ENCODE results near the gene ASPDH.
"Not testable (repeated sequence)": the region's sequence is repeated elsewhere in the genome, so short reads cannot be mapped to it uniquely, and the experiment has no call there.

The ASPDH gene

DNA sequence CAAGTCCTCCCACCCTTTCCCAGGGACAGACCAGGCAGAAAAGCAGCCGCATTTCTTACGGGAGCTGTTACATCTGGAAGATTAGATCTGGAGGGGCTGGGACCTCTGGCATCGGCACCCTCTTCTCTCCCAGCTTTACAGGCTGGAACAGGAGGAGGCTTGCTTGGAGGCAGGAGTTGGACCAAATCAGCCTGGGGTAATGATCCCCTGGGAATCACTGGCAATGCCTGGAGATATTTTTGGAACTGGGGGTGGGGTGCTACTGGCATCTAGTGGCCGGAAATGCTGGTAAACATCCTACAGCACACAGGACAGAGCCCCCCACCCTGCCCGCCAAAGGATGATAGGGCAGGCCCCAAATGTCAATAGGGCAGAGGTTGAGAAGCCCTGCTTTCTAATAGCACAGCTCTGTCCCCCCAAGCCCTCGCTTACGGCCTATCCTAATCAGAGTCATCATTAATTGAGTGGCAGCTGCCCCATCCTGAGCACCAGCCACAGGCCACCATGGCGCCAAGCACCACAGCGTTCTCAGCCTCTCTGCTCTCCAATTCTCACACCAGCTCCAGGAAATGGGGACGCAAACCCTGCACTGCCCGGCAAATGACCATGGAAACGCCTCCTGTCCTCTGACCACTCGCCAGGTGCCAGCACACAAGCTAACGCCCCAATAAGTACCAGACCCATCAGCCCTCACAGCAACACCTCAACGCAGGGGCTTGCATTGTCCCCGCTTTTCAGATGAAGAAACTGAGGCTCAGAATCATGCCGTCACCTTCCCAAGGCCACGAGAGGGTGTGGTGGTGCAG is 33.9 kb upstream of the ASPDH start:
- DNase-seq = no peak

DNA sequence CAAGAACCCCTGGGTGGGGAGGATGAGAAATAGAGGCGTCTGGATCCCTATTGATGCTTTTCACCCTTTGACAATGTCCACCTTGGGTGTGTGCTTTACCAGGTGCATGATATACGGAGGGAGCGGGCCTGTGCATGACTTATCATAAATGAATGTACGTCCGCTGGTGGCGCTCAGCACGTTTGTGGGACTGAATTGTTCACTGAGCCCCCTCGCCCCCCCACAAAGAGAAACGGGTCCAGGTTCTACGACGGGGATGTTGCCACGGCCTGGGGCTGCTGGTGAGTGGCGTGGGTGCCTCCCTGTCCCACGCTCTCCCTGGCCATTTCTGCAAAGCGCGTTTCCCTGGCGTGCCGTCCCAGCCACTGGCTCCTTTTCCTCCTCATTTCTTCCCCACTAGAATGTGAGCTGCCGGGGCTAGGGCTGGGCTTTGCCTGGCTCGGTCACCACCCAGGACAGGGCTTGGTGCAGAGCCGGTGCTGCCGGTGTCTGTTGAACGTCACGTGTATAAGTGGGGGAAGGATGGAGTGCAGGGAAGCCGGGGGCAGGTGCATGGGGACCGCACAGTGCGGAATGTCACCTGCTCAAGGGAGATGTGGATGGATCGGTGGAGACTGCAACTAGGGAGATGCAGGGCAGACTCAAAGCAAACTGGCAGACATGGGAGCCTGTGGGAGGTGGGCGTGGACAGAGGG is 33.0 kb upstream of the ASPDH start:
- no peak for DNase-seq

DNA sequence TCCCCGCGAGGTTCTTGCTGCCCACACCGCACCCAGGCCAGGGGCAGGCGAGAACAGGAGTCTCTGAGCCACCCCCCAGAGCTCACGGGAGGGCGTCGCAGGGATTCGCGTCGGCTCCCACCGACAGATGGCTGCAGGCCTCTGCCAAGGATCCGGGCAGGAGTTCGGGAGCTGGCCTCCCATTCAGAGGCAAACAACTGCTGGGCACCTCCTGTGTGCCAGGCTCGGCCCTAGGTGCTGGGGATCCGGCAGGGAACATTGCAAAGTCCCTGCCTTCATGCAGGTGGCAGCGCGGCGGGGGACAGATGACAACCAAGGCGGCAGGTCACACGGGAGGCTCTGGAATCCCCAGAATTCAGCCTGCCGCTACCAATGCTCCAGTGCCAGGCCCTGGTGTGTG is 29.2 kb upstream of the ASPDH start:
- no peak for DNase-seq

GRCh38 chr19:50537769-50538230 is 24.1 kb upstream of the ASPDH start:
- DNase-seq = peak; percentile 29

DNA sequence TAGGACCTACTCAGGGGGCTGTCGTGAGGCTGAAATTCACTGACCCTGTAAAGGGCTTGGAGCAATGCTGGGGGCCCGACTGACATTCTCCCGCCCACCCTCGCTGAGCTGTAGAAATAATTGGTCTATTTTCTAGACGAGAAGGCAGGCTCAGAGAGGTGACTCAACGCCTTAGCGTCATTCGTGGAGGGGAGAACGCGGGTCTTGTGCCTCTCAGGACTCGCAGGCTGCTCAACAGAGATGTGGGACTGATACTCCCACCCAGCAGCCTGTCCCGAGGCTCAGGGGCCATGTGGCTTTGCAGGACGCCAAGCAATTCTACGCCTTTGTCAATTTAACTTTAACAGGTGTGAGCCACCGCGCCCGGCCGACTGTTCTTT is 23.6 kb upstream of the ASPDH start:
- no peak for DNase-seq

DNA sequence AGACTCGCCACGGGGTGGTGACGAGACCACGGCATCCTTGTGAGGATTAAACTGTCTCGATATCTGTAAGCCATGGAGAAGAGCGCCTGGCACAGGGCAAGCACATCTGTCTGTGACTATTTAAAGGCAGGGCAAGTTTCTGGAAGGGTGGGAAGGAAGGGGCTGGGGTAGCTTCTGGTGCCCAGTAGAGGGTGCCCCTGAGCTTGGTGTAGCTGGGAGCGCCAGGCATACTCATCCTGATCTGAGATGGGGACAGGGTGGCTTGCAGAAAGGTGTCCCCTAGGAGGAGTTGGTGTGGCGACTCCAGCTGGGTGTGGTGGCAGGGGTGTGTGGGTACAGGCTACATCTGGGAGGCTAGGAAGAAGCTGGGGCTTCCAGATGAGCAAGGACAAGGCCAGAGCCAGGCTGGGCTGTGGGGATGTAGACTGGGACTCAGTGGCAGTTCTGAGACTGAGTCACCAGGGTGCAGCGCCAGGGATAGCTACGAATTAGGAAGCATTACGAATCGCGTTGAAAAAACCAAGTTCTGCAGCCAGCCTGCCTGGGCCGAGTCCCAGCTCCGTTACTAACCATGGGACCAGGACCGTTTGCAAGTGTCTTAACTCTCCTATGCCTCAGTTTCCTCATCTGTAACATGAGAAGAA is 23.1 kb upstream of the ASPDH start:
- DNase-seq = no peak

DNA sequence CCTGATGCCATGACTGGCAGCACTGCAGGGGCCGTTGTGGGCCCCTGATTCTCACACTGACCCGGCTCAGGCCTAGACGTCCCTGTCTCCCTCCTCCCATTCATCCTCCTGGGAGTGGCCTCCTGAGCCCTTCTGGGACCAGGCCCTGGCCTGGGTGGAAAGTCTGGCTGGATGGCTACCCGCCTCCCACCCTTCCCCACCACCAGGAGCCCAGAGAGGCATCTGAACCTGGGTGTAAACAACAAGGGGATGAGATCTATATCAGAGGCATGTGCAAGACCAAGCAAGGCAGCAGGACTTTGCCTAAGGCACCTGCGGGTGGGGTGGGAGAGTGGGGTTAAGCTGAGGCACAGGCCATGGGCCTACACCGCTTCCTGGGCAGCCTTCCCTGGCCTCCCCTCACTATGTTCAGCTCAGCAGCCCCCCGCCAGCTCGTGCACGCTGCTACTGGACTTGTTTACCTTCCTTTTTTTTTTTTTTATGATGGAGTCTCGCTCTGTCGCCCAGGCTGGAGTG is 22.0 kb upstream of the ASPDH start:
- no peak for DNase-seq

- DNase-seq = no peak
Measured at GRCh38 chr19:50534478-50534877, 20.8 kb upstream of the ASPDH start.

DNA sequence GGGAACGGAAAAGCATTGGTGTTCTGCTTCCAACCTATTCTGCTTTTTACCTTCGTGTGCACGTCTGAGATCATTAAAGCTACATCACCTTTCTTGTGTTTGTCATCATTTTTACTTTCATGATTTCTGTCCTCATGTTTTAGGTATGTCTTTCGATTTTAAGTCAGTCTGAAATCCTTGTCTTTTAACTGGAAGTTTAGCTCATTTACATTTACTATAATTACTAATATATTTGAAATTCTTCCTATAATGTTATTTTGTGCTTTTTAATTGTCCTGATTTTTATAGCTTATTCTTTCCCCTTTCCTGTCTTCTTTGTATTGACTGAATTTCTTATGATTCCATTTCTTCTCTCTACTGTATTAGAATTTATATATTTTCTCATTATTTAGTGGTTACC is 19.2 kb upstream of the ASPDH start:
- DNase-seq = no peak

DNA sequence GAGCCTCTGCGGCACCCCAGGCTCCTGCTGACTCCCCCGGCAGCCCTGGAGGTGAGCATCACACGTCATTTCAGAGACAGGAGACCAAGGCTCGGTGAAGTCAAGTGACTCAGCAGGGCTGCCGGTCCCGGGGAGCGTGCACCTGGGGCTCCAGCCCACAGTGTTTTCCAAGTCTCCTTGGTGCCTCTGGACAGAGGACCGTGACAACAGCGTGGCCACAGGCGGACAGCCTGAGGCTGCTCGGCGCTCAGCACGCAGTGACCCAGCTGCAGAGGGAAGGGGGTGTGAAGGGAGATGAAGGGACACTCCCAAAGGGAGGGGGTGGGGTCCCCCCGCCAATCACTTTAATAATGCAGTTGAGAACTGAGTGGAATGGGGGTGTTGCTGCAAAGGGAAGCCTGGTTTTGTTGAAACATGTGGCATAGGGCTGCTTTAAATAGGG is 17.5 kb upstream of the ASPDH start:
- DNase-seq = no peak

DNA sequence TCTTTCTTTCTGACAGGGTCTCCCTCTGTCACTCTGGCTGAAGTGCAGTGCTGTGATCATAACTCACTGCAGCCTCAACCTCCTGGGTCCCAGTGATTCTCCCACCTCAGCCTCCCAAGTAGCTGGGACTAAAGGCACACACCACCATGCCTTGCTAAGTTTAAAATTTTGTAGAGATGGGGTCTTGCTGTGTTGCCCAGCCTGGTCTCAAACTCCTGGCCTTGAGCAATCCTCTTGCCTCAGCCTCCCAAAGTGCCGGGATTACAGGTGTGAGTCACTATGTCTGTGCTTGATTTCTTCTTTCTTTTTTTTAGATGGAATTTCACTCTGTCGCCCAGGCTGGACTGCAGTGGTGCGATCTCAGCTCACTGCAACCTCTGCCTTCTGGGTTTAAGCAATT is 14.3 kb upstream of the ASPDH start:
- DNase-seq = not testable (repeated sequence)

- DNase-seq = no peak
Measured at GRCh38 chr19:50522881-50523280, 9.2 kb upstream of the ASPDH start.

GRCh38 chr19:50520822-50521465 is 7.2 kb upstream of the ASPDH start:
- DNase-seq = no peak

DNA sequence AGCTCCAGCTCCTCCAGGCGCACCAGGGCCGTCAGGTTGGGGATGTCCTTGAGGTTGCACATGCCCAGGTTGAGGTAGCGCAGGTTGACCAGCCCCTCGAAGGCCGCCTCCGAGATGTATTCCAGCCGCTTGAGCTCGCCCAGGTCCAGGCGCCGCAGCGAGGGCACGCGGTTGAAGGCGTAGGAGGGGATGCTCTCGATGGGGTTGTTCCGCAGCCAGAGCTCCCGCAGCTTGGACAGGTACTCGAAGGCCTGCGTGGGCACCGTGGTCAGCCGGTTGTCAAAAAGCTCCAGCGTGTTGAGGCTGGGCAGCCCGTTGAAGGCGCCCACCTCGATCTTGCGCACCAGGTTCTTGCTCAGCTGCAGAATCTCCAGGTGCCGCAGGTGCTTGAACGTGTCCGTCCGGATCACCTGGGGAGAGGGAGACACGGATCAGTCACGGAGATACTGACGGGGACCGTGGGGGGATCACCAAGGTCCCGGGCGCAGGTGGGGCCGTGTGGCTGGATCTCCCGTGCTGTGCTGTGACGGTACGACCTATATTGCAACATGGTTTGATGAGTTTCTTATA is 5.4 kb upstream of the ASPDH start:
- DNase-seq = no peak

DNA sequence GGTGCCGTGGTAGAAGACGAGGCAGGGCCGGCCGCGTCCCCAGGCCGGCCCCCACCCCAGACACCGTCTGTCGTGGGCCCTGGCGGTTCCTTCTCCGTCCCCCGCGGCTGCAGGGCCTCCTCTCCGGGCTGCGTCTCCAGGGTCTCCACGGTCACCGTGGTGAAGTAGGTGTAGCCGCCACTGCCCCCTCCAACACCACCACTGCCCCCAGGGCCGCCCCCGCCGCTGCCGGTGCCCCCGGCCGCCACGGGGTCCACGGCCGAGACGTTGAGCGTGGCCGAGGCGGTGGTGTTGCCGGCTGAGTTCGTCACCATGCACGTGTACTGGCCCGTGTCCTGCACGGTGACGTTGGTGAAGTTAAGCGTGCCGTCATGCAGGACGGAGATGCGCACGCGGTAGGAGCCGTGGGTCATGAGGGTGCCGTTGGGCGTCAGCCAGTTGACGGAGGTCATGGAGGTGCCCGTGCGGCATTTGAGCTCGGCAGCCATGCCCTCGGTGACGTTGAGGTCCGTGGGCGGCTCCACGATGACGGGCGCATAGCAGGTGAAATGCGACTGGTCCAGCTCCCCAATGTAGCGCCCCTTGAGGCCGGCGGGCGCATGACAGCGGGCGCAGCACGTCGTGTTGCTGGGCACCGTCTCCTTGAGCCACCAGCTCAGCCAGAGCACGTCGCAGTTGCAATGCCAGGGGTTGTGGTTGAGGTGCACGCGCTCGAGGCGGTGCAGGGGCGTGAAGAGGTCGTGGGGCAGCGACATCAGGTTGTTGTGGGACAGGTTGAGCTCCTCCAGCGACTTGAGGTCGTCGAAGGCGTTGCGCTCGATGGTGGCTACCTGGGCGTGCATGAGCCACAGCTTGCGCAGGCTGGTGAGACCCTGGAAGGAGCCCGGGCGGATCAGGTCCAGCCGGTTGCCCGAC is 4.6 kb upstream of the ASPDH start:
- DNase-seq = no peak

GRCh38 chr19:50517704-50518075 is 4.0 kb upstream of the ASPDH start:
- DNase-seq = no peak

DNA sequence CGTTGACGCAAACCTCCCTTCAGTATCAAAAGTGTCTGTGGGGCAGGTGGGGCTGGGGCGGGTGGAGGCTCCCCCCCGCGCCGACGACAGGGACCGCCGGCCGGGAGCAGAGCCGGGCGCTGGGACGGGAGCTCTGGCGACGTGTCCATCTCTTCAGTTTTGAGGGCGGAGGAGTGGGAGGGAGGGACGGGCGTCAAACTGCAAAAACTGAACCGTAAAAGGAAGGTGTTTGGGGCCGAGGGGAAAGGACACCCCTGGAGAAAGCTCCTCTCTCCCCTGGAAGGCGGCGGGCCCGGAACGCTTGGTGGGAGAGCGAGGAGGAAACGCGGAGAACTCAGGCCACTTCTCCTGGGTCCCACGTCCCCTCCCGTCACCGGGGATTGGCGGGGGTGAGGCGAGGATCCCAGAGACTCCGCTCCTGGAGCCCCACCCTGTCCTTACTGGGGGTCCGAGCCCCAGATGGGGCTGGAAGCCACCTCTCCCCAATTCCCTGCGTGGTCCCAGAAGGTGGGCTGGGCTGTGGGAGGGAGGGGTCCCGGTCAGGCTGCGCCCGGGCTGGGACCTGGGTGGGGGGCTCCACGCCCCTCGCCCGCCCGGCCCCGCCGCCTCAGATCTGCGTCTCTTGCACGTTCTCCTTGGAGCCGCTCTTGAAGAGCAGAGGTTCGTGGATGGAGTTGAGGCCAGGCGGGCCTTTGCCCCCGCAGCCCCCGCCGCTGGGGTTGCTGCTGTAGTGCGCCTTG is 3.4 kb upstream of the ASPDH start:
- DNase-seq = no peak

DNA sequence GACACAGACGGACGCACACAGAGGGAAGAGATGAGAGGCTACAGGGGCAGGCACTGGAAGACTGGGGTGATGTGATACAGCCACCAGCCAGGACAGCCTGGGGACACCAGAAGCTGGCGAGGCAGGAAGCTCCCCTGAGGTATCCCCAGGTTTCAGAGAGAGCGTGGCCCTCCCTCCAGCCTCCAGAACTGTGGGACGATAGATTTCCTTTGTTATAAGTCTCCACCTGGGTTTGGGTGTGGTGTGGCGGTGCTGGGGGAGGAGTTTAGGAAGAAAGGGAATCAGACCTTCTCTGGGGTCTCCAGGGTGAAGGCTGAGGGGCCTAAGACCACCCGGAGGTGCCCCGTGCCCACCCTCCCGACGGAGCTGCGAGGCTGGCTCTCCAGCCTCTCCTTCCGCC is 2.7 kb upstream of the ASPDH start:
- no peak for DNase-seq

- no peak for DNase-seq
Measured at GRCh38 chr19:50515168-50515561, 1.5 kb upstream of the ASPDH start.

GRCh38 chr19:50514346-50515167 is 844 bp upstream of the ASPDH start:
- no peak for DNase-seq
